NCI-H128 (cell line): ENCODE measurements around the gene PRMT5.
A peak's percentile ranks its signal among the peaks of the same experiment; 100 is the strongest.
"Not testable (repeated sequence)": the region's sequence is repeated elsewhere in the genome, so short reads cannot be mapped to it uniquely, and the experiment has no call there.

ENCODE experiments used
- DNase-seq: peaks from one replicate; lab custom pipeline; 2025; ENCODE audit not compliant: unreplicated experiment; lab: John Stamatoyannopoulos, UW

The PRMT5 gene

DNA sequence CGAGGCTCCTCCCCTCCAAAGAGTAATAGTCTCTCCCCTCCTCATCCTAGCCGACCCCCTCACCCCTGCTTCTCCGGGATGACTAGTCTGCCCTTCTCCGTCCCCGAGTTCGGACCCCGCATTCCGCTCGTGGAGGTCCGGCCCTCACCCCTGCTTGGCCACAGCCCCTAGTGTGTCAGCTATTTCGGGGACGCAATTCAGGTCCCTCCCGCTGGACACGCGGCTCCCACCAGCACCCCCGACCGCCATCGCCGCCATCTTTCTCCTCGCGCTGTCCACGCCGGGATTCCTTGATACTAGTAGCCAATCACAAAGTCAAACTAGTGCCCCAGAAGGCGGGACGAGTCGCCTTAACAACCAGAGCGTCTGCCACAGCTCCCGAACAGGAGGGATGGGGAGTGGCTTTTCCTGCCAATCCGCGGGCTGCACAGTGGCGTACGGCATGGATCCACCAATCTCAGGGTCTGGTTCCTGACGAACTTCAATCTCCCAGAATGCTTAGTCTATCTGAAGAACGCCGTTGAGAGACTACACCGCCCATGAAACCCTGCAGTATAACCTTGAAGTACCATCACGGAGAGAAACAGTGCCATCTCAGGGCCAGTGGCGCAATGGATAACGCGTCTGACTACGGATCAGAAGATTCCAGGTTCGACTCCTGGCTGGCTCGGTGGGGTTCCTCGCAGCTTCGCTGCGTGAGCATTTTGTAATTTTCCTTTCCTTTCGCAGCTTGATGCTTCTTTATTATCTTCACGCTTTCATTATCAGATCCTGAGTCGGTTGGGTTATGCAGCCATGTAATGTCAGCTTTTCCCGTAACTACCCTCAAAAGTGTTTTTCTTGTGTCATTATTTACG is at the start of gene PRMT5:
Gene PRMT5 (minus strand): TSS at position 273 of the 857 bp plus-strand sequence. CDS start 15 bp downstream, at position 258.
- peak; percentile 99 for DNase-seq

DNA sequence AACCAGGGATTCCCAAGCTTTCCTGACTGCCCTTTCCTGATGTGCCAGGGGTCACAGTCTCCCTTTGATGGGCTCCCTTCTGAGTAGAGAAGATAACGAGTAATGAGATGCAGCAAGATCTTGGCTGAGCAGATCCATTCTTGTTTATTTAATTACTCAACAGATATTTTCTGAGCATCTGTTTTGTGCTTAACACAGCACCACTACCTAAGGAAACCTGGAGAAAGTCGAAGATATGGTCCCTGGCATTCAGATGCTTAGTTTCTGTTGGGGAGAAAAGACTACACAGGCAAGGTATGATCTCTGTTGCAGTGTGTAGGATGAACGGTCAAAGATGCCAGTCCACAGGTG is 49.3 kb upstream of the PRMT5 start:
- DNase-seq, result no peak

DNA sequence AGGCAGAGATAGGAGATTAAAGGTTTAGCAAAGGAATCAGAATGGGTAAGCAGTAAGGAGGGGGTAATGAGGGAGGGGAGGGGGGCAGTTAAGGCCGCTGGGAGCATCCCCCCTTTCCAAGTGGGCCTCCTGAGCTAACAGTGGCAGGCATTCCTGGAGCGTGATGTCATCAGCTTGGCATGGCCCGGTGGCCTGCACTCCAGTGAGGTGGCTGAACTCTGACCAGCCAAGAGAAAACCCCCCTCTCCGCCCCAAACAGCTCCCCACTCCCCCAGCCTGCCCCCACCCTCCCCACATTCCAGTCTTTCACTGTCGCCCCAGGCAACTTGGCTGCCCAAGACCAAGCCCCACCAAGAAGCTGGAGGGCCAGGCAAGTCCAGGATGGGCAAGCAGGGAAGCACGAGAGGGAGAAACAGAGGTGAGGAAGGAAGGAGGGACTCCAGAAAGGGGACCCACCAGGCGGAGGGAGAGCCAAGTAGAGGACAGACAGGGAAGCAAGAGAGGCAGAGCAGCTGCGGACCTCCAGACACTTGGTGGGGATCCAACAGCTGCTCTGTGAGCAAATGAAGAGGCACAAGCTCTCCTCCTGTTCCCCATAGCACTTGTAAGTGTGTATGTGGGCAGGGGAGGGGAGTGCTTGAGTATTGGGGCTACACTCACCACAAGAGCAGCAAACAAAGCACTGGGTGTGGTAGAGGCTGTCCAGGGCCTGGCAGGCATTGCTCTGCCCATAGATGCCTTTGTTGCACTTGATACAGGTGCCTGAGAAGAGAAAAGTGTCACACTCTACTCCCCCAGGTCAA is 48.7 kb upstream of the PRMT5 start:
- no peak for DNase-seq

GRCh38 chr14:22977434-22977683 is 48.2 kb upstream of the PRMT5 start:
- no peak for DNase-seq

GRCh38 chr14:22976620-22977433 is 47.7 kb upstream of the PRMT5 start:
- no peak for DNase-seq

- DNase-seq, result no peak
Measured at GRCh38 chr14:22974530-22975313, 45.5 kb upstream of the PRMT5 start.

GRCh38 chr14:22973217-22974032 is 44.2 kb upstream of the PRMT5 start:
- no peak for DNase-seq

GRCh38 chr14:22972313-22972930 is 43.2 kb upstream of the PRMT5 start:
- DNase-seq, result no peak

GRCh38 chr14:22971152-22971551 is 42.0 kb upstream of the PRMT5 start:
- no peak for DNase-seq

DNA sequence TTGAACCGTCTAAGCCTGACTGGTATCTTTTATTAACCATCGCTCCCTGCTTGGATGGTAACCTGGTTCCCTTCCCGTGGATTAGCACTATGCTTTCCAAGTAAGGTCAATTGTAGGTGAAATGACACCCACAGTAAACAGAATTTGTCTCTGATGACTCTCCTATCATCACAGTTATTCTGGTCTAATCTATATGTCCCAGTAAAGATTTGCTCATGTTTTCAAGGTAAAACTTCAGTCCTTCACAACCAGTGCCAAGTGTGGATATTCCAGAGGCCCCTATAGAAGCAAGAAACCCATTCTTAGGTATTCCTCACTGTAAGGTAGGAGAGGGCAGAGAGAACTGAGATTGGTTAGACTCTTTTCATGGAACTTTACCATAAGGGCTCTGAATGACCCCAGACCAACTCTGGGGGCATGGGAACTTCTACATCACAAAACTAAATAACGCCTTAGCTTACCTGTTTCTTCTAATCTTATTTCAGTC is 37.6 kb upstream of the PRMT5 start:
- no peak for DNase-seq

DNA sequence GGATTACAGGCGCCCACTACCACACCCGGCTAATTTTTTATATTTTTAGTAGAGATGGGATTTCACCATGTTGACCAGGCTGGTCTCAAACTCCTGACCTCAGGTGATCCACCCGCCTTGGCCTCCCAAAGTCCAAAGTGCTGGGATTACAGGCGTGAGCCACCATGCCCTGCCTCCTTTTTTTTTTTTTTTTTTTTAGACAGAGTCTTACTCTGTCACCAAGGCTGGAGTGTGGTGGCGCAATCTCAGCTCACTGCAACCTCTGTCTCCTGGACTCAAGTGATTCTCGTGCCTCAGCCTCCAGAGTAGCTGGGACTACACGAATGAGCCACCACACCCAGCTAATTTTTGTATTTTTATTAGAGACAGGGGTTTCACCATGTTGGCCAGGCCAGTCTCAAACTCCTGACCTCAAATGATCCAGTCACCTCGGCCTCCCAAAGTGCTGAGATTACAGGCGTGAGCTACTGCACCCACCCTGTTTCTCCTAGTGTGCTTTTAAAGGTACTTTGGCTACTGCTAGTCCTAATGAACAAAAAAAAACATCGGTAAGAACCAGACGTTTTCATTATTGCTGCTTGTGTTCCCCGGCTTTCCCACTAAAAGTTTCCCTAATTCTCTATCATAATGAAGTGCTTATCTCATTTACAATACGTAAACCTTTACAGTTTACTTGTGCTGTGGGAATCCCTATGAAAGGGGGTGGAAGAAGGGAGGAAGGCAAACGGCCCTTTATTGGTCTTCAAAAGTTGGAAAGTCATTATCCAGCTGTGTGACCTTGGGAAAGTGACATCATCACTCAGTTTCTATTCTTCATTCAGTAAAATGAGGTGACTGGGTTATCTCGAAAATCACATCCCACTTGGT is 37.0 kb upstream of the PRMT5 start:
- DNase-seq, result not testable (repeated sequence)

DNA sequence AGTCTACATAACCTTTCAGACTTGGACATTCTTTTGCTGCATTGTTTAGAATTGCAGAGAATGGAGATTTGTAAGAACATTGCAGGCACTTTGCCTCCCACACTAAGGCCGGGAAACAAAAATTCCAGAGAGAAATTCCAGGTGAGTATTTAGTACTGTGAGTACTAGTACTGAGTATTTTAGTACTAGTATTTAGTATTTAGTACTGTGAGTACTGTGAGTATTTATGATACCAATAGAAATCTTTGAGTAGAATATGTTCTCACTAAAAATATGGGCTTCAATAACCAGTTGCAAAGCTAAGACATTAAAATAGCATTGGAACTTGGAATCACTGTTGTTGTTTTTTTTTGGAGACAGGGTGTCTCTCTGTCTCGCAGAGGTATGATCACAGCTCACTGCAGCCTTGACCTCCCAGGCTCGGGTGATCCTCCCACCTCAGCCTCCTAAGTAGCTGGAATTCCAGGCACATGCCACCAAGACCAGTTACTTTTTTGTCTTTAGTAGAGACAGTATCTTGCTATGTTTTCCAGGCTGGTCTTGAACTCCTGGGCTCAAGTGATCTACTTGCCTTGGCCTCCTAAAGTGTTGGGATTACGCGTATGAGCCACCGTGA is 33.0 kb upstream of the PRMT5 start:
- DNase-seq, result no peak

DNA sequence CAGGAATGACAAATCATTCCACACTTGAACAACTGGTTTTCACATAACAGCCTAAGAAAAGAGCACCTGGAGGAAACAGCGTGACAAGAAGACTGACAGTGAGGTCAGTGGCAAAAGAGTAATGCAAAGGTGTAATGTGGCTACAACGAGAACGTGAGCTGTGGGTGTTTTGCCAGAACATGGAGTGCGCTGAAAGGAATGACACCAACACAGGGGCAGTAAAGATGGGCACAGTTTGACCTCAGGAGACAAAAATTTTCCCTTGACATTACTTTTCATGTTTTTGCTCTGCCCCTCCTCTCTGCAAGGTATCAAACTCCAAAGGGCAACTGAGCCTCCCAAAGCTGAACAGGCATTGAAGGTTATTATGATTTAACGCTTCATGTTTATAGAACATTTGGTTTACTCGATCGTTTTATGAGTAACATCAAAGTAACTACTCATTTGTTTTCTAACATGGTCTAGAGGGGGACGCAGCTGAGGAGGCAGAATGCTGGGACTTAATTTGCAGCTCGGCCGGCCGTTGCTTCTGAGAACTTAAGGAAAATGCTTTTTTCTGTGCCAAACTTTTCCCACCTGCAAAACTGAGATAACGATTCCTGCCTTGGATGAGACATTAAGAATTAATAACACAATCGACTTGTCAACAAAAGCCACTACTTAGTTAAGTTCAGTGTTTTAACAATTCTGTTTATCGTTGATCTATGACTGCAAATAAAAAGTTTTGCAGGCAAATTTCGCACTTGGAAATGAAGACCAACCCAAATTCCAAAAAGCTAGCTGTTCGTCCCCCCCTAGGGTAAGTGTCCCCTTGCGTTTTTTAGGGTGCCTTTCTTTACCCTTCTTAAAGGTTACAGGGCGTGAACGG is 26.8 kb upstream of the PRMT5 start:
- no peak for DNase-seq

DNA sequence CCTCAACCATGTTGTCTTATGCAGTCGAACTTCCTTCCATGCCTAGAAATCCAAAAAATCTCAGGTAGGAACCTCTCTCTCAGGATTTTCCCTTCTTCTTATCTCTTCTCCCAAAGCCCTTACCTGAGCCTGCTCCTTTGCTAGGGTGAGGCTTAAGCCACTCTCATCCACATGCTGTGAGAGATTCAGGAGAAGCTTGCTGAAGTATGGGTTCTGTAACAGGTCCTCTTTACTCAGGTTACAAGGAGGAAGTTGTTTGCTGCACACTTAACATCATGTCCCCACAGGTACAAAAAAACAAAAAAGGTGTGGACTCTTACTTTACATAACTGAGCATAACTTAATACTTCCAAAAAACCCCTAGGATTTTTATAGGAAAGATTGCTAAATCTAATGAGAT is 23.2 kb upstream of the PRMT5 start:
- DNase-seq, result no peak

GRCh38 chr14:22951795-22952194 is 22.6 kb upstream of the PRMT5 start:
- DNase-seq, result not testable (repeated sequence)

- DNase-seq, result no peak
Measured at GRCh38 chr14:22945642-22946041, 16.5 kb upstream of the PRMT5 start.

- DNase-seq, result no peak
Measured at GRCh38 chr14:22939684-22940083, 10.5 kb upstream of the PRMT5 start.
